WERI-Rb-1 (cell line): ENCODE data around the gene GLI2.

ENCODE experiments used
- DNase-seq: peaks from one replicate; pipeline ENCODE4 v3.0.0-alpha.2; 2020
- H3K27ac ChIP-seq: fragments of 250-450 bp; sonication (Bioruptor Pico); 2 replicates; pipeline ENCODE4 v1.5.1; 2020; ENCODE audit warnings: mild to moderate bottlenecking, moderate library complexity
- H3K27me3 ChIP-seq: fragments of 250-450 bp; sonication (Bioruptor Pico); 2 replicates; pipeline ENCODE4 v1.5.1; 2021; ENCODE audit warnings: mild to moderate bottlenecking, low read depth, moderate library complexity; ENCODE audit not compliant: insufficient read depth, severe bottlenecking
- H3K36me3 ChIP-seq: fragments of 250-450 bp; sonication (Bioruptor Pico); 2 replicates; pipeline ENCODE4 v1.5.1; 2020; ENCODE audit warnings: mild to moderate bottlenecking, moderate library complexity
- H3K4me3 ChIP-seq: 2 replicates; pipeline ENCODE4 v1.5.1; 2011; ENCODE audit warnings: low read depth, mild to moderate bottlenecking, control low read depth, low read length
- H3K9me3 ChIP-seq: fragments of 250-450 bp; sonication (Bioruptor Pico); 2 replicates; pipeline ENCODE4 v1.5.1; 2021; ENCODE audit warnings: mild to moderate bottlenecking, moderate library complexity; ENCODE audit not compliant: severe bottlenecking
- TF ChIP-seq, protein P1 (sequence below): IDR thresholded peaks from 2 replicates; pipeline ENCODE4 v1.5.1; 2011; ENCODE audit warnings: low read depth, mild to moderate bottlenecking, control low read depth, inconsistent platforms, low read length

Gene GLI2

DNA sequence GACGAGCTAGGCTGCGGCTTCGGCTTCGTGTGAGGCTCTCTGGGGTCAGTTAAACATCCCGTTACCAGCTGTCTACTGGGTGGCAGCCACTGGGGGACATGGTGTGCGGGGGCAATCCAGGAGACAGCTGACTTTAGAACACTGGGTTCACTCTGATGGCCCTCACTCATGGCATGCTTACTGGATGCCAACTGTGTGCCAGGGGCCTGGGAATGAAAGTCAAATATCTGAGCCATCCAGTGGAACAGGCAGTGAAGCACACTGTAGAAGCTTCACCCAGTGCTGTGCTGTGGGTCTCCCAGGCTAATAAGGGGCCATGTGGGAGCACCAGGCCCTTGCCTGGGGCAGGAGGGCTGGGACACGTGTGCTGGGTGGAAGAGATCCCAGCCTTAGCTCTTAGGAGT lies 48.3 kb downstream of the GLI2 start:
- no peak for DNase-seq
- H3K27me3 ChIP-seq: no peaks in the 10 kb centered on the region
- H3K9me3 ChIP-seq: no peaks in the 10 kb centered on the region
- H3K36me3 ChIP-seq: no peaks in the 10 kb centered on the region
- no peak overlapping the region for H3K4me3 ChIP-seq
- TF ChIP-seq, protein P1, sequence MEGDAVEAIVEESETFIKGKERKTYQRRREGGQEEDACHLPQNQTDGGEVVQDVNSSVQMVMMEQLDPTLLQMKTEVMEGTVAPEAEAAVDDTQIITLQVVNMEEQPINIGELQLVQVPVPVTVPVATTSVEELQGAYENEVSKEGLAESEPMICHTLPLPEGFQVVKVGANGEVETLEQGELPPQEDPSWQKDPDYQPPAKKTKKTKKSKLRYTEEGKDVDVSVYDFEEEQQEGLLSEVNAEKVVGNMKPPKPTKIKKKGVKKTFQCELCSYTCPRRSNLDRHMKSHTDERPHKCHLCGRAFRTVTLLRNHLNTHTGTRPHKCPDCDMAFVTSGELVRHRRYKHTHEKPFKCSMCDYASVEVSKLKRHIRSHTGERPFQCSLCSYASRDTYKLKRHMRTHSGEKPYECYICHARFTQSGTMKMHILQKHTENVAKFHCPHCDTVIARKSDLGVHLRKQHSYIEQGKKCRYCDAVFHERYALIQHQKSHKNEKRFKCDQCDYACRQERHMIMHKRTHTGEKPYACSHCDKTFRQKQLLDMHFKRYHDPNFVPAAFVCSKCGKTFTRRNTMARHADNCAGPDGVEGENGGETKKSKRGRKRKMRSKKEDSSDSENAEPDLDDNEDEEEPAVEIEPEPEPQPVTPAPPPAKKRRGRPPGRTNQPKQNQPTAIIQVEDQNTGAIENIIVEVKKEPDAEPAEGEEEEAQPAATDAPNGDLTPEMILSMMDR: no peak
- no peak overlapping the region for H3K27ac ChIP-seq
